H1 (cell line): ENCODE measurements around the gene NXNL2. TPM values are rescaled to one million over a fixed set of nuclear protein-coding genes. Genes with fewer than 3 reads are reported as not detected.

ENCODE experiments used
- CBX5 ChIP-seq: fragments of 300-800, 300-1000 bp; sonication (generic); IDR thresholded peaks from 2 replicates; pipeline ENCODE4 v1.7.1; 2016; ENCODE audit warnings: antibody characterized with exemption, low read length, low read depth
- CHD2 ChIP-seq: IDR thresholded peaks from 2 replicates; pipeline ENCODE4 v1.6.1; 2012; ENCODE audit warnings: low read length, improper control_type of control experiment
- EP300 ChIP-seq, 2 experiments: IDR thresholded peaks; 1 replicate in 1 of 2; 2 replicates in 1 of 2; pipeline ENCODE4 v1.6.1; 2011 to 2012; ENCODE audit warnings: low read depth in 2 of 2, low read length in 2 of 2, mild to moderate bottlenecking in 2 of 2, borderline replicate concordance in 1 of 2, inconsistent platforms in 1 of 2, moderate library complexity in 1 of 2
- KDM4A ChIP-seq: IDR thresholded peaks from one replicate; pipeline ENCODE4 v1.7.1; 2012; ENCODE audit warnings: low read depth, mild to moderate bottlenecking, moderate library complexity, low read length, inconsistent platforms; ENCODE audit not compliant: severe bottlenecking
- RBBP5 ChIP-seq: IDR thresholded peaks from 2 replicates; pipeline ENCODE4 v1.7.1; 2012; ENCODE audit warnings: low read depth, mild to moderate bottlenecking, inconsistent platforms, low read length, moderate library complexity, borderline replicate concordance
- RNF2 ChIP-seq: fragments of 200-900, 300-1000 bp; sonication (generic); IDR thresholded peaks from 2 replicates; pipeline ENCODE4 v1.7.1; 2016; ENCODE audit warnings: borderline replicate concordance, low read depth, mild to moderate bottlenecking, antibody characterized with exemption, low read length; ENCODE audit not compliant: poor library complexity, severe bottlenecking; ENCODE audit errors: missing control alignments
- polyA plus RNA-seq, 7 experiments: library from polyadenylated mRNA; depleted of rRNA in 3 of 7; stranded (reverse) in 5 of 7; unstranded in 2 of 7; fragments of >200 nt in 5 of 7; fragments of 200-250 nt in 2 of 7; gene quantifications; 1 replicate in 5 of 7; 2 replicates in 1 of 7; 4 replicates in 1 of 7; pipeline versions ENCODE4 v1.2.1 to v1.2.3, GENCODE V29; 2011 to 2013; ENCODE audit warnings: missing spikeins in 2 of 7, mixed read lengths in 2 of 7
- total RNA-seq: library from RNA; stranded (reverse); fragmentation: NEBNext Ultra II Directional; extraction: Animal tissue kit (Norgen Biotek cat#: 25700); gene quantifications from 2 replicates; pipeline ENCODE4 v1.2.1, GENCODE V29; 2021

The NXNL2 gene
- total and polyA plus RNA-seq, 2 of the 8 experiments (the other 6 are each of a cell fraction or from before 2014, with no cell fraction given): 1.9 to 2.6 TPM

- TF ChIP-seq RNF2 (no peak), CBX5 (no peak), CHD2 (no peak), KDM4A (no peak), RBBP5 (no peak), EP300 (IDR thresholded peaks at IDR 0.05; ENCODE audit: borderline replicate concordance in 1 of 2, low read depth in 2 of 2, low read length in 2 of 2) (no peak)
Measured at GRCh38 chr9:88536023-88536324, 996 bp downstream of the NXNL2 start (continued).
